DND-41 (cell line): ENCODE measurements around the gene TOM1L1.

Experiments used
- ATAC-seq: fragments of 200-7000 bp; cut with Tn5 transposase; 3 replicates; pipeline ENCODE4 v1.9.1; 2021; ENCODE audit warnings: low read depth; ENCODE audit not compliant: insufficient read depth
- DNase-seq: peaks from one replicate; pipeline ENCODE4 v3.0.0-alpha.2; 2020
- H2AFZ ChIP-seq: 2 replicates; pipeline ENCODE4 v1.6.0; 2012; ENCODE audit warnings: low read depth, low read length
- H3K27ac ChIP-seq: 2 replicates; pipeline ENCODE4 v1.5.1; 2012; ENCODE audit warnings: low read length, inconsistent platforms
- H3K27me3 ChIP-seq: fragments of 200-600 bp; sonication (generic); 2 replicates; pipeline ENCODE4 v1.6.0; 2012; ENCODE audit warnings: low read length, mild to moderate bottlenecking, inconsistent platforms; ENCODE audit not compliant: insufficient read depth, poor library complexity
- H3K36me3 ChIP-seq: 2 replicates; pipeline ENCODE4 v1.5.1; 2012; ENCODE audit warnings: low read length, inconsistent platforms; ENCODE audit not compliant: insufficient read depth
- H3K4me1 ChIP-seq: 2 replicates; pipeline ENCODE4 v1.5.1; 2012; ENCODE audit warnings: mild to moderate bottlenecking, low read length; ENCODE audit not compliant: insufficient read depth
- H3K4me2 ChIP-seq: 2 replicates; pipeline ENCODE4 v1.6.0; 2012; ENCODE audit warnings: mild to moderate bottlenecking, moderate library complexity, low read length, inconsistent platforms; ENCODE audit not compliant: insufficient read depth
- H3K4me3 ChIP-seq, 2 experiments: fragments of 200-600 bp in 1 of 2; shearing (Covaris generic) in 1 of 2; 2 replicates each; pipeline ENCODE4 v1.5.1; 2012 to 2016; ENCODE audit warnings: inconsistent platforms in 2 of 2, low read length in 2 of 2, mild to moderate bottlenecking in 2 of 2, low read depth in 1 of 2, moderate library complexity in 1 of 2
- H3K79me2 ChIP-seq: 2 replicates; pipeline ENCODE4 v1.6.0; 2012; ENCODE audit warnings: low read length, inconsistent platforms; ENCODE audit not compliant: insufficient read depth
- H3K9ac ChIP-seq: 2 replicates; pipeline ENCODE4 v1.6.0; 2012; ENCODE audit warnings: low read depth, mild to moderate bottlenecking, inconsistent platforms, low read length, moderate library complexity
- H3K9me3 ChIP-seq: 2 replicates; pipeline ENCODE4 v1.5.1; 2012; ENCODE audit warnings: low read length, moderate library complexity, mild to moderate bottlenecking, inconsistent platforms; ENCODE audit not compliant: insufficient read depth, severe bottlenecking
- H4K20me1 ChIP-seq: 2 replicates; pipeline ENCODE4 v1.6.0; 2012; ENCODE audit warnings: low read length; ENCODE audit not compliant: insufficient read depth
- CTCF ChIP-seq: IDR thresholded peaks from 2 replicates; pipeline ENCODE4 v1.5.1; 2012; ENCODE audit warnings: borderline replicate concordance, low read length, moderate library complexity, mild to moderate bottlenecking; ENCODE audit not compliant: poor library complexity, severe bottlenecking; ENCODE audit errors: extremely low read depth
- EZH2 ChIP-seq: IDR thresholded peaks from 3 replicates; pipeline ENCODE4 v1.6.1; 2012; ENCODE audit warnings: borderline replicate concordance, low read depth, mild to moderate bottlenecking, moderate library complexity, low read length, inconsistent platforms; ENCODE audit not compliant: severe bottlenecking

The TOM1L1 gene

DNA sequence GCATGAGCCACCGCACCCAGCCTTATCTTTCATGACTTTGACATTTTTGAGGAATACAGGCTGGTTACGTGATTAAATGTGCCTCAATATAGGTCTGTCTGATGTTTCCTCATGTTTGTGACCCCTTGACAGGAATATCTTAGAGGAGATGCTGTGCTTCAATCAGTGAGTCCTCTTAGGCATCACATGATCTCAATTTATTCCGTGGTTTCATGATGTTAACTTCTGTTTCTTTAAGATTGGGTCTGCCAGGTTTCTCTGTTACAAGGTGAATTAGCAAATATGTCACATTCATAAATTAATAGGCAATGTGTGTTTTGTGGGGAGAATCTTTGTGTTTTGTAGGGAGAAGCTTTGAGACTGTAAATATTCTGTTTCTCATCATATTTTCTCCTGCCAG lies 71.2 kb downstream of the TOM1L1 start:
- H3K4me3 ChIP-seq: no peak overlapping the region
- H3K36me3 ChIP-seq: no peaks in the 10 kb centered on the region; the same call in 1 of the 2 replicates
- H3K9ac ChIP-seq: no peak overlapping the region
- no peak for TF ChIP-seq CTCF
- TF ChIP-seq EZH2: no peak
- no peaks in the 10 kb centered on the region for H3K9me3 ChIP-seq
- DNase-seq (no peak), ATAC-seq (no peak)
- H3K27ac ChIP-seq: no peak overlapping the region
- no peak overlapping the region for H2AFZ ChIP-seq
- H3K27me3 ChIP-seq: no peaks in the 10 kb centered on the region
- H3K4me2 ChIP-seq: no peak overlapping the region
- H3K4me1 ChIP-seq: peaks cover 23% of the 10 kb centered on the region
- H3K79me2 ChIP-seq: peaks cover 50% of the 10 kb centered on the region
- peaks cover 5% of the 10 kb centered on the region; the same call in 1 of the 2 replicates for H4K20me1 ChIP-seq

- no peaks in the 10 kb centered on the region for H3K27me3 ChIP-seq
- no peak overlapping the region for H3K4me2 ChIP-seq
- H4K20me1 ChIP-seq: peaks cover 5% of the 10 kb centered on the region; the same call in 1 of the 2 replicates
- peaks cover 18% of the 10 kb centered on the region for H3K4me1 ChIP-seq
- H3K4me3 ChIP-seq: no peak overlapping the region
- H3K36me3 ChIP-seq: no peaks in the 10 kb centered on the region; the same call in 1 of the 2 replicates
- TF ChIP-seq EZH2 (no peak), CTCF (no peak)
- H3K9ac ChIP-seq: no peak overlapping the region
- DNase-seq (no peak), ATAC-seq (no peak)
- no peaks in the 10 kb centered on the region for H3K9me3 ChIP-seq
- H3K79me2 ChIP-seq: peaks cover 43% of the 10 kb centered on the region
- H3K27ac ChIP-seq: no peak overlapping the region
- H2AFZ ChIP-seq: no peak overlapping the region
These were observed 71.9 kb downstream of the TOM1L1 start for GRCh38 chr17:54972406-54973138.

GRCh38 chr17:54974759-54975158 lies 74.1 kb downstream of the TOM1L1 start:
- ATAC-seq: no peak
- Histone ChIP-seq H3K79me2 (peaks cover 32% of the 10 kb centered on the region), H3K27ac (no peak overlapping the region), H3K4me2 (no peak overlapping the region), H2AFZ (no peak overlapping the region), H3K27me3 (no peaks in the 10 kb centered on the region), H3K9me3 (peaks cover 5% of the 10 kb centered on the region), H3K4me3 (no peak overlapping the region), H3K9ac (no peak overlapping the region), H3K36me3 (no peaks in the 10 kb centered on the region), H4K20me1 (peaks cover 5% of the 10 kb centered on the region; the same call in 1 of the 2 replicates), H3K4me1 (peaks cover 11% of the 10 kb centered on the region)
- TF ChIP-seq CTCF: no peak
- no peak for TF ChIP-seq EZH2
- DNase-seq: no peak
